K562 (cell line): Measurements from ENCODE around the gene SCYGR8.
"Not testable (repeated sequence)": the region's sequence is repeated elsewhere in the genome, so short reads cannot be mapped to it uniquely, and the experiment has no call there.

Source experiments
- CHD1 ChIP-seq: fragments of 200-600 bp; sonication (generic); IDR thresholded peaks from one replicate; pipeline ENCODE4 v1.6.1; 2012; ENCODE audit warnings: mild to moderate bottlenecking, moderate library complexity, low read length, inconsistent platforms
- CHD2 ChIP-seq: IDR thresholded peaks from 2 replicates; pipeline ENCODE4 v1.6.1; 2011; ENCODE audit warnings: low read depth, low read length
- CTCF ChIP-seq, 3 experiments: IDR thresholded peaks in 2 of 3; conservative IDR thresholded peaks in 1 of 3; 2 replicates each; pipeline ENCODE4 v1.5.1; 2011 to 2012; ENCODE audit warnings: low read length in 3 of 3, mild to moderate bottlenecking in 3 of 3, control low read depth in 2 of 3, improper control_type of control experiment in 1 of 3, inconsistent platforms in 1 of 3, low read depth in 1 of 3, mixed read lengths in 1 of 3, moderate library complexity in 1 of 3; ENCODE audit not compliant: insufficient read depth in 2 of 3
- EZH2 ChIP-seq: IDR thresholded peaks from 2 replicates; pipeline ENCODE4 v1.6.1; 2012; ENCODE audit warnings: low read depth, mild to moderate bottlenecking, inconsistent platforms, low read length, borderline replicate concordance
- FOXM1 ChIP-seq, 2 experiments: fragments of 450-650 bp in 1 of 2; sonication (generic) in 1 of 2; formaldehyde crosslinking in 1 of 2; IDR thresholded peaks; 2 replicates each; pipeline versions ENCODE4 v1.6.1 to v1.9.0; 2017 to 2022; ENCODE audit warnings: low read depth in 2 of 2, mild to moderate bottlenecking in 2 of 2, missing genetic modification reagents in 1 of 2, moderate library complexity in 1 of 2
- FOXP1 ChIP-seq: sonication (generic); formaldehyde crosslinking; IDR thresholded peaks from 2 replicates; pipeline ENCODE4 v1.8.0; 2022; ENCODE audit warnings: mild to moderate bottlenecking, missing genetic modification reagents
- HNRNPK ChIP-seq: fragments of 200-400 bp; formaldehyde crosslinking; IDR thresholded peaks from one replicate; pipeline ENCODE4 v1.6.1; 2018; ENCODE audit warnings: mild to moderate bottlenecking, low read depth, low read length; ENCODE audit not compliant: poor library complexity, severe bottlenecking
- MAFK ChIP-seq: IDR thresholded peaks from 2 replicates; pipeline ENCODE4 v1.6.1; 2011; ENCODE audit warnings: low read length, improper control_type of control experiment
- NKRF ChIP-seq: fragments of 450-650 bp; IDR thresholded peaks from 2 replicates; pipeline ENCODE4 v1.6.1; 2016; ENCODE audit warnings: borderline replicate concordance
- POLR2AphosphoS5 ChIP-seq: IDR thresholded peaks from 2 replicates; pipeline ENCODE4 v1.6.1; 2011; ENCODE audit warnings: mild to moderate bottlenecking, low read depth, low read length, moderate library complexity; ENCODE audit not compliant: control insufficient read depth, insufficient read depth
- STAT5B ChIP-seq: fragments of 250-450 bp; sonication (Bioruptor Pico); IDR thresholded peaks from 2 replicates; pipeline ENCODE4 v1.8.0; 2021; ENCODE audit warnings: mild to moderate bottlenecking, inconsistent platforms
- TGIF2 ChIP-seq: sonication (generic); formaldehyde crosslinking; IDR thresholded peaks from 2 replicates; pipeline ENCODE4 v1.8.1; 2022; ENCODE audit warnings: mild to moderate bottlenecking, missing genetic modification reagents, moderate library complexity
- YY1 ChIP-seq, 3 experiments: IDR thresholded peaks; 2 replicates each; pipeline ENCODE4 v1.6.1; 2011; ENCODE audit warnings: low read length in 2 of 3, mild to moderate bottlenecking in 2 of 3, moderate library complexity in 2 of 3, borderline replicate concordance in 1 of 3, control low read depth in 1 of 3, low read depth in 1 of 3; ENCODE audit not compliant: insufficient read depth in 3 of 3, insufficient replicate concordance in 2 of 3, control insufficient read depth in 1 of 3, insufficient read length in 1 of 3; ENCODE audit errors: extremely low read depth in 1 of 3
- ZBTB26 ChIP-seq: fragments of 450-650 bp; formaldehyde crosslinking; IDR thresholded peaks from 2 replicates; pipeline ENCODE4 v1.4.0; 2022; ENCODE audit warnings: missing genetic modification characterization

- not testable (repeated sequence) for TF ChIP-seq MAFK; FOXM1 (IDR thresholded peaks at IDR 0.05; ENCODE audit: low read depth); FOXM1 (CRISPR knock-in tag; IDR thresholded peaks at IDR 0.05; ENCODE audit: low read depth); CHD2; HNRNPK; ZBTB26; CTCF (IDR thresholded peaks at IDR 0.05 in 2 of 3, conservative IDR thresholded peaks at IDR 0.05 in 1 of 3; ENCODE audit: insufficient read depth in 2 of 3, low read depth in 1 of 3, low read length in 3 of 3); TGIF2; CHD1; EZH2; POLR2AphosphoS5; YY1 (IDR thresholded peaks at IDR 0.05; ENCODE audit: borderline replicate concordance in 1 of 3, control insufficient read depth in 1 of 3, extremely low read depth in 1 of 3, insufficient read depth in 3 of 3, insufficient read length in 1 of 3, insufficient replicate concordance in 2 of 3, low read depth in 1 of 3, low read length in 2 of 3); FOXP1; NKRF; STAT5B (CRISPR knock-in tag)
Observed at GRCh38 chr2:227756261-227756660, 10.6 kb downstream of the SCYGR8 start.
